ENCODE data around the gene DCP2.
A peak's percentile ranks its signal among the peaks of the same experiment; 100 is the strongest.
"Not testable (repeated sequence)": the region's sequence is repeated elsewhere in the genome, so short reads cannot be mapped to it uniquely, and the experiment has no call there.

DCP2 gene

DNA sequence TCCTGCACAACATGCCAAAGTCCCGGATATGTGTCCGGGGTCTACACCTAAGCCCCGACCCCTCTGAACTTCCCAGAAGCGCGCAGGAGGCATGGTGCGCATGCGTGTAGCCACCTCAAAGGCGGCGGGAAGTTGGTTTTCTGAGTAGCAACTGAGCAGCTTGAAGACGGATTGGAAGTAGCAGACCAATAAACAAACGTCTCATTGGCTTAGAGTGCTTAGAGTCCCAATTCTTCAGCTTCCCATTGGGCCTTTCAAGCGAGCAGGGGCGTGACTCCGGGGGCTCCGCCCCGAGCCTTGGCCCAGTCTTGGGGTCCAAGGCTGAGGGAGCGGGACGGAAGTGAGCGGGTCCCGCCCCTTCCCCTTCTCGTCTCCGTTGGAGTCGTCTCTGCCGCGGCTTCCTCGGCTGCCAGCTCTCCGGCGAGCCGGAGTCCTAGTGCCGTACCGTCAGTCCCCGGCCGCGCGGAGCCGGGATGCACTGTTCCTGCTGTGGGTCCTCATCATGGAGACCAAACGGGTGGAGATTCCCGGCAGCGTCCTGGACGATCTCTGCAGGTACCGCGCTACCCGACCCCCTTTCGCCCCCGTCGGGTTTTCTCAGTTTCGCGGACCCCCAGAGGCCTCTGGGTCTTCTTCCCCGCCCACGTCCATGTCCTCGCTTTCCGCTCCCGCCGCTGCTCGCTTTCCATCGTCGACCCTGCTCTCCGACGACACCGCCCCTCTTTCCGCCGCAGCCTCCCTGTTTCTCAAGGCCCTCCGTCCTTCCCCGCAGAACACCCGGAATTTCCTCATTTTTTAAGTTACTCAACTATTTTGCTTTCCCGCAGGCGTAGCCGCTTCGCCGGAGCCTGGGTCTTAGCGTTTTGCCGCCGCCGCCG is at the start of gene DCP2:
Gene DCP2 (plus strand): TSS at position 367 of the 878 bp plus-strand sequence. CDS start 136 bp downstream, at position 503.
- peak; percentile 98 to 99 for DNase-seq

DNA sequence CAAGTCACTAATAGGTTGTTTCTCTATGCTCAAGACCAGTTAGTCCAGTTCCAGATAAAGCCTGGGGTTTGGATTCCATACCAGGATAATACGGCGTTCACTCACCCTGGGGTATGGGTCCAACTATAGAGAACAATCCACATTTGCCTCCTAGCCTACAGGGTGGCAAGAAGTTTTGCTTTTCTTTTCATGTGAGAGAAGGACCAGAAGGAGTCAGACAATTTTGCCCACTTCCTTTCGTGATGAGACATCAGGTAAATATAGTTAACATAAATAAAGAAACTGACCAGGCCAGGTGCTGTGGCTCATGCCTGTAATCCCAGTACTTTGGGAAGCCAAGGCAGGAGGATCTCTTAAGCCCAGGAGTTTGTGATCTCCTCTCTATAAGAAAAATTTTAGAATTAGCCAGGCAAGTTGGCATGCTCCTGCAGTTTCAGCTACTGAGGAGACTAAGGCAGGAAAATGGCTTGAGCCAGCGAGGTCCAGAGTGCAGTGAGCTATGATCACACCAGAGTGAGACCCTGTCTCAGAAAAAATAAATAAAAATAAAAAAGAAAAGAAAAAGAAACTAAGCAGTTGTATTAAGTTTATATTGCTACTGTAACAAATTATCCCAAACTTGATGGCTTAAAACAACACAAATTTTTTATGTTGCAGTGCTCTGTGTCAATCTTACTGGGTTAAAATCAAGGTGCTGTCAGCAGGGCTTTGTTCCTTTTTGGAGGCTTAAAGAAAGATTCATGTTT is 47.1 kb upstream of the DCP2 start:
- DNase-seq, result no peak

DNA sequence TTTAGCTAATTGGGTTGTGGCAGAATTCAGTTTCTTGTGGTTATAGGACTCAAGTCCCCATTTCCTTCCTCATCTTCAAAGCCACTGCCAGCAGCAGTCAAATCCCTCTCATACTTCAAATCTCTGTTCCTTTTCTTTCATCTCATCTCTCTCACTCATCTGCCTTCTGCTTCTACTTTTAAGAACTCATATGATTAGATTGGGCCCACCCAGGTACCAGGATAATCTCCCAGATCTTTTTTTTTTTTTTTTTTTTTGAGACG is 46.6 kb upstream of the DCP2 start:
- peak; percentile 73 to 85 for DNase-seq

DNA sequence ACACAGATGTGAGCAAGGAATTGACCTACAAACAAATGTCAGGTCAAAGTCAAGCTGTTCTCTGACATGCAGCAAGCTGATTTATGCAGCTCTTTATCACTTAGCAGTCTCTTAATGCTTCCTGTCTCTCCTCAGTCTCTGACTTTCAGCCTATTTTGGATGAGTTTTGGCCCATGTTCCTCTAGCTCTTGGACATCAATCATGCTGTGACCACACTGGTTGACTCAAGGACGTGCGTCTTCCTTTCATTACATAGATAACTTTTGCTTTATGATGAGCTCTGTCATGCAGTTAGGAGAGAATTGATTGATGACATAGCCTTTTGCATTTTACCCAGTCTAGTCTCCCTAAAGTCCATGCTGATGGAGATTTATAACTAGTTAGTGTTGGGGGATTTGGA is 45.1 kb upstream of the DCP2 start:
- no peak for DNase-seq

DNA sequence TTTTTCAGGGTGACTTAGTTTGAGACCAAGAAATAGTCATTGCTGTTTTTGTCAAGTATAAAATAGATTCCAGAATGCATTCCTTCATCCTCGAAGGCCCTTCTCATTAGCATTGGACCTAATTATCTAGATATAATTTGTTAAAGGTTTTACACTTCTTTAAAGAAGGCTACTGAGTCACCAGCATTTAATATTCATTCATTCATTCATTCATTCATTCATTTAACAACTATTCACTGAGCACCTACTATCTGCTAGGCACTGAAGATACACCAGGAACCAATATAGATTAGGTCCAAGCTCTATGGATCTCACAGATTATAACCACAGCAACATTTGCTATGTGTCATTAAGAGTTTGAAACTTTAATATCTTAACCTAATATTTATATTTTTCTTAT is 43.5 kb upstream of the DCP2 start:
- no peak for DNase-seq

DNA sequence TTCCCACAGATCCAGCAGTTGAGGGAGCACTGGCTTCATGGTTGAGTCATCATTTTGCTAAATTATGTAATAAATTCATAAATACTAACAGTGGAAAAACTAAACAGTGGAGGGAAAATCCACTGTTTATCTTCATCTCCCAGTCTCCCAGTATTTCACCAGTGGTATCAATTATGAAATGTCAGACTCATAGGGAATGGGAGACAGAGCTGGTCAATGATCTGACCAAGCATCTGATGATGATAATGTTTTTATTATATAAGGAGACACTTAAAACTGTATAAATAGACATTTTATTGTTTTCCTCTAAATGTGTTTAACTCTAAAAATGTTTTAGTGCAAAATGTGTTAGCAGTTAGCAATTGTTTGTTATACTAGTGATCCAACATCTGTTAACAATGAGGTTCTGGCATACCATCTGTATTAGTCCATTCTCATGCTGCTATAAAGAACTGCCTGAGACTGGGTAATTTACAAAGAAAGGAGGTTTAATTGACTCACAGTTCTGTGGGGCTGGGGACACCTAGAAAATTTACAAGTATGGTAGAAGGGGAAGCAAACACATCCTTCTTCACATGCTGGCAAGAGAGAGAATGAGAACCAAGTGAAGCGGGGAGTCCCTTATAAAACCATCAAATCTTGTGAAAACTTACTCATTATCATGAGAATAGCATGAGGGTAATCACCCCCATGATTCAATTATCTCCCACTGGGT is 42.8 kb upstream of the DCP2 start:
- DNase-seq, result no peak

DNA sequence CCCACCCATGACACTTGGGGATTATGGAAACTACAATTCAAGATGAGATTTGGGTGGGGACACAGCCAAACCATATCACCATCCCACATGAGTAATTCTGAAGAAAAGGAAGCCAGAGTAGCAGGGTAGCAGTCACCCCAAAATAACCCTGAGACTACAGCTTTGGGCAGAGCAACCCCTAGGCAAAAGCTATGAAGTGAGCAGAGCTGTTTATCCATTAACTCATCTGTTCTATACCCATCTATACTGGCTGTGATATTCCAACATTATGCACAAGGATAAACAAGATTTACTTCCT is 42.3 kb upstream of the DCP2 start:
- DNase-seq, result no peak

DNA sequence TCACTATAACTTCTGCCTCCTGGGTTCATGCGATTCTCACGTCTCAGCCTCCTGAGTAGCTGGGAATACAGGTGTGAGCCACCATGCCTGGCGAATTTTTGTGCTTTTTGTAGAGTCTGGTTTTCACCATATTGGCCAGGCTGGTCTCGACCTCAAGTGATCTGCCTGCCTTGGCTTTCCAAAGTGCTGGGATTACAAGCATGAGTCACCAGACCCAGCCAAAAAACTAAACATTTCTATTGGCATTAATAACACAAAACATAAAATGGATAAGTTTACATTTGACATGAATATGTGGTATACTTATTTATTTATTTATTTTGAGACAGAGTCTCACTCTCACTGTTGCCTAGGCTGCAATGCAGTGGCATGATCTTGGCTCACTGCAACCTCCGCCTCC is 40.9 kb upstream of the DCP2 start:
- DNase-seq, result no peak

DNA sequence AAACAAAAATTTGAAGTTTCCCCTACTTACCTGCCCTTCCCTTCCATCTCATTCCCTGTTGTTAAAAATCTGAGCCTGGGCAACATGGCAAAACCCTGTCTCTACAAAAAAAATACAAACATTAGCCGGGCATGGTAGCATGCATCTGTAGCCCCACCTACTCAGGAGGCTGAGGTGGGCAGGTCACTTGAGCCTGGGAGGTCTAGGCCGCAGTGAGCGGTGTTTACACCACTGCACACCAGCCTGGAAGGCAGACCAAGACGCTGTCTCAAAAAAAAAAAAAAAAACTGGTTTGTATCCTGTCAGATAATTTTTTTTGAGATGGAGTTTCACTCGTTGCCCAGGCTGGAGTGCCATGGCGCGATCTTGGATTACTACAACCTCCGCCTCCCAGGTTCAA is 38.3 kb upstream of the DCP2 start:
- DNase-seq, result no peak

DNA sequence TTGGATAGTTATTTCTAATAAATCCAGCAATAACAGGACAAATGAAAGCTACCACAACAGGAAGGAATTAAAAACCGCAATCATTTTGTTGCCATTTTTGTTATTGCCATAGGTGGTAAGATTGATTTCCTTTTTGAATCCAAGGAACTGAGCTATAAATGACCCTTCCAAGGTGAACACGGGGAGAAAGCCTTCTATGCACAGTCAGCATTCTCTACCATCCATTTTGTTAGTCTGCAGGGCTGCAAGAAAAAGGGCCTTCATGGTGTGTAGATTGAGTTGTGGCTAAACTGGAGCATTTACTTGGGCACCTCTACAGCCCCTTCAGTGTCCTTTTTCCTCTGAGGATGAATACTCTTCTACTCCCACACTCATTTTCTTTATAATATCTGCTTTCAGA is 35.9 kb upstream of the DCP2 start:
- no peak for DNase-seq

DNA sequence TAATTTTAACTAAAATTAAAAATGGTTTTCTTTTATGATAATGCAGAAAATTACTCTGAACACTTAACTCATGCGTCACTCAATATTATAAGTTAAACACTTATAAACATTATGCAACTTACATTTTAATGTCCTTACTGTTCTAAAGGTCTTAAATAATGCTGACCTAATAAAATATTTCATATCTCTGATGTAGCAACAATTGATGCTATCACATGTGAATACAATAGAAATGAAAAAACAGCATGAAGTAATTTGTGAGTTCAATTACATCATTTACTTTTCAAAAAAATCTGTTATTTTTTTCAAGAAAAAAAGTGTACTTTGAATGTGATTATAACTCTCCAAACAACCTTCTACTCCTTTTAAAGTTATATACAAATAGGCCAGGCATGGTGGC is 28.1 kb upstream of the DCP2 start:
- DNase-seq, result no peak

DNA sequence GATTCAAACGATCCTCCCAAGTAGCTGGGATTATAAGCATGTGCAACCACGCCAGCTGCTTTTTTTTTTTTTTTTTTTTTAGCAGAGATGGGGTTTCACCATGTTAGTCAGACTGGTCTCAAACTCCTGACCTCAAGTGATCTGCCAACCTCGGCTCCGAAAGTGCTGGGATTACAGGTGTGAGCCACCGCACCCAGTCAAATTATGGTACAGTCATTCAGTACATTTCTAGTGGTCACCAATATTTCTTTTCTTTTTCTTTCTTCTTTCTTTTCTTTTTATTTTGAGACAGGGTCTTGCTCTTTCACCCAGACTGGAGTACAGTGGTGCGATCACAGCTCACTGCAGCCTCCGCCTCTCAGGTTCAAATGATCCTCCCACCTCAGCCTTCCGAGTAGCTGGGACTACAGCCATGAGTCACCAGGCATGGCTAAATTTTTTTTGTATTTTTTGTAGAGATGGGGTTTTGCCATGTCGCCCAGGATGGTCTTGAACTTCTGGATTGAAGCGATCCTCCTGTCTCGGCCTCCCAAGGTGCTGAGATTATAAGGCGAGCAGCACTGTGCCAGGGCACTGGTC is 25.4 kb upstream of the DCP2 start:
- no peak for DNase-seq

DNA sequence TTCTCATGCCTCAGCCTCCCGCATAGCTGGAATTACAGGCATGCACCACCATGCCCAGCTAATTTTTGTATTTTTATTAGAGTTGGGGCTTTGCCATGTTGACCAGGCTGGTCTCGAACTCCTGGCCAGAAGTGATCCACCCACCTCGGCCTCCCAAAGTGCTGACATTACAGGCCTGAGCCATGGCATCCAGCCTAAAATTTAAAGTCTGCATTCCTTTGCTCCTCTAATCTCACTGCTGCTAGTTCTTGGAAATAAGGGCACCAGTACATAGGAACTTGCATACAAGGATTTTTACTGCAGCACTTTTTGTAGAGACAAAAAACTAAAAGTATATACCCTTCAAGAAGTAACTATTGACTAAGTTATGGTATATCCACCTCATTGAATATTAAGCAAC is 20.0 kb upstream of the DCP2 start:
- no peak for DNase-seq

DNA sequence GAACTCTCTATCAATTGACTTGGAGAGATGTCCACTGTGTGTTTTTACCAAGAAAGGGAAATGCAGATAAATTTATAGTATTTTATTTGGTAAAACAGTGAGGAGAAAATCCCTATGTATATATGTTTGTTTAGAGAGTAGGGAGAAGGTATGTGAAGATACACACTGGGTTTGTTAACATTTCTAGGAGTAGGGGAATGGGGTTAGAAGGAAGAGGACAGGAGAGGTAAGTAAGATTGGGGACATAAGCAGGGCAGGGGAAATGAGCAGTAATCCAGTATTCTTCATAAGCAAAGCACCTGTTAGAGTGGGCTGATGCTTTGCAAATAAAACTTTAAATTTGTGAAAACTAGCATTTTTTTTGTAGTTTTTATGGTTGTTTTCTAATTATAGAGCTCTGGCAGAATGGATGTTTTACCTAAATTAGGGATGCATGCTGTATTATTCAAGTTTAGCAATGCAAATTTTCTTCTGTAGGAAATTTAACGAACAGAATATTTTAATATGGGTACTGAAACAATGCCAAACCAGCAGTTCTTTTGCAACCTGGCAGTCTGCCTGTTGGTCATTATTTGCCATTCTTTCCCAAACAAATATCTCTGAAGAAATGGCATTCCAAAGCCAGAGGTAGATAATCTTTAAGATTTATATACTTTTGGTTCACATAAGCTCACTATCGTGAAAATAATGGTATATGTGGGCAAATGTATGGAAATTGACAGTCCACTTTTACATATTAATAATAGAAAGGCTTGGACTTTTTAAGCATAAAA is 19.4 kb upstream of the DCP2 start:
- no peak for DNase-seq

DNA sequence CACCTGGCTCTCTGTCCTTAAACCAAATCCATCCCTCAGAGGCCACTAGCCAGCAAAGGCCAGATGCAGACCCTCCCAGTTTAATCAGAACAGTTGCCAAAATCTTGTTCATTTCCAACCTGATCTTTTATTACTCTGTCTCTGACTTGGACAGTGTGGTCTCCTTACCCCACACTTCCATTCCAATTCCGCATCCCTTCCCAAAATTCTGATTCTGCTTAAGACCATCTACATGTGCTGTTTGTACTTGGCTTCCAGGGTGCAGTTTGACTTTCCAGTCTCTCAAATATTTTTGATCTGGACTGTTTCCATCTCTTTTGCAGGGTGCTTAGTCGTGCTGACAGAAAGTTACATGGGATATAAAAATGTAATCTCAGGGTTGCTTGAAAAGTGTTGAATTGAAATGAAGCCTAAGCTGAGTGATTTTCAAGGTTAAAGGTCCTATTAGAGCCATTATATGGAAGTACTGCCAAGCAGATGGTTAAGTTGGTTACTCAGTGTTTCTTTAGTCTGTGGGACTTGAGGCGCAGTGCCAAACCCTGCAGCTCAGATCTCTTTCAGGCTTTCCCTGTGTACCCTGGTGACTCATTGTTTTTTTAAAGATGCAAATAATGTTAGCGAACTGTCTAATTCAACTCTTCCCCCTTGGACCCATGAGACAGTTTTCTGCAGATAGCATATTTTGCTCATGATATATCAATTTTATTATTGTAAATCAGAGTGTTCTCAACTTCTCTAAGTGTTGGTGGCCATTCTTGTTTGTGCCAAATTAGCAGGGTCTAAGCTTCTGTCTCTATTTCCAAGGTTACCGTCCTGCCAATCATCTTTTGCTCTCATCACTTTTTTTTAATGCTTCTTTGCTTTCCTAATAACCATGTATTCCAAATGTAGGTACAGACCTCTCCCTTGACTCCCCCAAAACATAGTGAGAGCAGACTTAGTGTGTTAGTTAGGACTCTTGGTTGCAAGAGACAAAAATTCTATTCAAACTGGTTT is 18.2 kb upstream of the DCP2 start:
- peak in 1 of 2 experiments; percentile 32 for DNase-seq

DNA sequence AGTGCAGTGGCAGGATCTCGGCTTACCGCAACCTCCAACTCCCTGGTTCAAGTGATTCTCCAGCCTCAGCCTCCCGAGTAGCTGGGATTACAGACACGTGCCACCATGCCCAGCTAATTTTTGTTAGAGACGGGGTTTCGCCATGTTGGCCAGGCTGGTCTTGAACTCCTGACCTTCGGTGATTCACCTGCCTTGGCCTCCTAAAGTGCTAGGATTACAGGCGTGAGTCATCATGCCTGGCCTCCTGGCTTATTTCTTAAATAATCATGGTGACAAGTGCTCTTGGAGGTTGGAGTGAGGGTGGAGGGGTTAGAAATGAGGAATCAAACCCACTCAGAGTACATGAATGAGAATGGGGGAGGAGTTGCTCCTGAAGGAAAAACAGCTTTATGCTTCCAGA is 16.7 kb upstream of the DCP2 start:
- not testable (repeated sequence) for DNase-seq

DNA sequence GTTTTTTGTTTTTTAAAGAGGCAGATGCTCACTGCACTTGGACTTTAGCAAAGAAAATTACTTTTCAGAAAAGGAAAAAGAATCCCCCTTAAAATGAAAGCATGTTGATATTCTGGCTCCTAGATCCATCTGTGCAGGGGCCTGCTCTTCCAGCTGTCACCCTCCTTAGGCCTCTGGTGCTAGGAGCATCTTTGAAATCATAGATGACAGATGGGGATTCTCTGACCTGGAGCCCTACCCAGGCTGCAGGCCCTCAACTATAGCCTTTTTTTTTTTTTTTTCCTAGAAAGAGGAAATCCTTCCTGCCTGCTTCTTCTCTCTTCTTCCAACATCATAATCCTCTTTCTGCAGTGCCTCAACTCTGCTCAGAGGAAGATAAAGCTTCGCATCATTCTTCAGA is 16.3 kb upstream of the DCP2 start:
- no peak for DNase-seq

DNA sequence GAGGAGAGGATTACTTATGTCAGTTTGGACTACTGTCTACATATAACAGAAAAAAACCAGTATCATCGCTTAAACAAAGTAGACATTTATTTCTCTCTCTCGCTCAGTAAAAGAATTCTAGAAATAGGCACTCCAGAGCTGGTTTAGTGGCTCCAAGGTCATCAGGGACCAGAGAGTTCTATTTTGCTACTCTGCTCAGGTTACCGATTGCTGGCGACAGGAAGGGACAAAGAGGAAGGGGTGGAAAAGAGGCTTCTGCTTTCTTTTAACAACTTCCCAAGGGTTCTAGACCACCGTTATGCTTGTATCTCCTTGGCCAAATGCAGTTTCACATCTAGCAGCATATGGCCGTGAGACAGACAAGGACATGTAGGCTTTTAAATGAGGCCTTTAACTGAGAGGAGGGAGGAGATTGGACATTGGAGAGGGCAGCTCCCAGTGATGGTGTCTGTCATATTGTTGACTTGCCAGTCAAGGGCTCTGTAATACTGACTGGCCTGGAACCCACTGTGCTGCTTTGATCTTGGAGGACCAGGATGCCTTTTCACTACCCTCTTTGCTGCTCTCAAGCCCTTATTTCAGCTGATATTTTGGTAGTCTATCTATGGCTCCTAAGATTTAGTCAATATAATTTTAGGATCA is 15.6 kb upstream of the DCP2 start:
- no peak for DNase-seq

DNA sequence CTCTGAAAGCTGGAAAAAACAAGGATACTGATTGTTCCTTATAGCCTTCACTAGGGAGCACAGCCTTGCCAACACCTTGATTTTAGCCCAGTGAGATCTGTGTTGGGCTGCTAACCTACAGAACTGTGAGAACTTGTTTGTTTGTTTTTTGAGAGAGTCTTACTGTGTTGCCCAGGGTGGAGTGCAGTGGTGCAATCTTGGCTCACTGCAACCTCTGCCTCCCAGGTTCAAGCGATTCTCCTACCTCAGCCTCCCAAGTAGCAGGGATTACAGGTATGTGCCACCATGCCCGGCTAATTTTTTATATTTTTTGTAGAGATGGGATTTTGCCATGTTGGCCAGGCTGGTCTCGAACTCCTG is 13.2 kb upstream of the DCP2 start:
- not testable (repeated sequence) for DNase-seq

DNA sequence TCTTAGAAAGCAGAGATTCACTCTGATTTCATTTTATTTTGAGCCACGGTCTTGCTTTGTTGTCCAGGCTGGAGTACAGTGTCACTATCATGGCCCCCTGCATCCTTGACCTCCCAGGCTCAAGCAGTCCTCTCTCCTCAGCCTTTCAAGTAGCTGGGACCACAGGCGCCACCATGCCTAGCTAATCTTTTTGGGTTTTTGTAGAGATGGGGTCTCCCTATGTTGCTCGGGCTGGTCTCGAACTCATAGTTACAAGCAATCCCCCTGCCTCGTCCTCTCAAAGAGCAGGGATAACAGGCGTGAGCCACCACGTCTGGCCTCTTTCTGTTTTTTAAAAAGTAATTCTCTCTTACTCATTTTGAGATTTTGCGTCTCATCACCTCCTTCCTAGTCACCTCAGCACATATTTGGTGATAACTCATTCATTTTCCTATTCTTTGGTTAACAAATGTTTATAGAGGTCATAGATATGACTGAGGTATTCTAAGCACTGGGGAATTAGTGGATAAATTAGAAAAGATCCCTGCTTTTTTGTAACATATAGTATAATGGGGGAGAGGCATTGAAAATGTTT is 10.8 kb upstream of the DCP2 start:
- no peak for DNase-seq
